ENCODE results near the gene CALM3.

DNA sequence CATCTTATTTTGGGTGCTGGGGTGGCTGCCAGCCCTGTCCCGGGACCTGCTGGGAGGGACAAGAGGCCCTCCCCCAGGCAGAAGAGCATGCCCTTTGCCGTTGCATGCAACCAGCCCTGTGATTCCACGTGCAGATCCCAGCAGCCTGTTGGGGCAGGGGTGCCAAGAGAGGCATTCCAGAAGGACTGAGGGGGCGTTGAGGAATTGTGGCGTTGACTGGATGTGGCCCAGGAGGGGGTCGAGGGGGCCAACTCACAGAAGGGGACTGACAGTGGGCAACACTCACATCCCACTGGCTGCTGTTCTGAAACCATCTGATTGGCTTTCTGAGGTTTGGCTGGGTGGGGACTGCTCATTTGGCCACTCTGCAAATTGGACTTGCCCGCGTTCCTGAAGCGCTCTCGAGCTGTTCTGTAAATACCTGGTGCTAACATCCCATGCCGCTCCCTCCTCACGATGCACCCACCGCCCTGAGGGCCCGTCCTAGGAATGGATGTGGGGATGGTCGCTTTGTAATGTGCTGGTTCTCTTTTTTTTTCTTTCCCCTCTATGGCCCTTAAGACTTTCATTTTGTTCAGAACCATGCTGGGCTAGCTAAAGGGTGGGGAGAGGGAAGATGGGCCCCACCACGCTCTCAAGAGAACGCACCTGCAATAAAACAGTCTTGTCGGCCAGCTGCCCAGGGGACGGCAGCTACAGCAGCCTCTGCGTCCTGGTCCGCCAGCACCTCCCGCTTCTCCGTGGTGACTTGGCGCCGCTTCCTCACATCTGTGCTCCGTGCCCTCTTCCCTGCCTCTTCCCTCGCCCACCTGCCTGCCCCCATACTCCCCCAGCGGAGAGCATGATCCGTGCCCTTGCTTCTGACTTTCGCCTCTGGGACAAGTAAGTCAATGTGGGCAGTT lies 8.6 kb downstream of the CALM3 start:
- TF ChIP-seq EZH2phosphoT487 (IDR thresholded peaks at IDR 0.05; ENCODE audit: insufficient read depth, low read depth) (no peak), EZH2 (IDR thresholded peaks at IDR 0.05; ENCODE audit: insufficient read depth, poor library complexity, severe bottlenecking) (no peak)
